ENCODE data around the gene SNX17. TPM values are rescaled to one million over a fixed set of nuclear protein-coding genes. Genes with fewer than 3 reads are reported as not detected.

SNX17 gene
- total RNA-seq, 1 experiment from 2014 or later = 229 TPM

GRCh38 chr2:27356382-27357181 is 13.8 kb upstream of the SNX17 start, which contains the start of gene GTF3C2:
TSS of gene GTF3C2 (minus strand) at chr2:27356764. CDS start at chr2:27343554, 13,210 bp downstream.
- DNase-seq (ENCODE audit: low read depth, low spot score) = peak; percentile 98
- in situ Hi-C loops (cut with HindIII; ENCODE audit: low pct_unique_long_range_greater_than_20kb, low sequenced_read_pairs) = no loop called here

DNA sequence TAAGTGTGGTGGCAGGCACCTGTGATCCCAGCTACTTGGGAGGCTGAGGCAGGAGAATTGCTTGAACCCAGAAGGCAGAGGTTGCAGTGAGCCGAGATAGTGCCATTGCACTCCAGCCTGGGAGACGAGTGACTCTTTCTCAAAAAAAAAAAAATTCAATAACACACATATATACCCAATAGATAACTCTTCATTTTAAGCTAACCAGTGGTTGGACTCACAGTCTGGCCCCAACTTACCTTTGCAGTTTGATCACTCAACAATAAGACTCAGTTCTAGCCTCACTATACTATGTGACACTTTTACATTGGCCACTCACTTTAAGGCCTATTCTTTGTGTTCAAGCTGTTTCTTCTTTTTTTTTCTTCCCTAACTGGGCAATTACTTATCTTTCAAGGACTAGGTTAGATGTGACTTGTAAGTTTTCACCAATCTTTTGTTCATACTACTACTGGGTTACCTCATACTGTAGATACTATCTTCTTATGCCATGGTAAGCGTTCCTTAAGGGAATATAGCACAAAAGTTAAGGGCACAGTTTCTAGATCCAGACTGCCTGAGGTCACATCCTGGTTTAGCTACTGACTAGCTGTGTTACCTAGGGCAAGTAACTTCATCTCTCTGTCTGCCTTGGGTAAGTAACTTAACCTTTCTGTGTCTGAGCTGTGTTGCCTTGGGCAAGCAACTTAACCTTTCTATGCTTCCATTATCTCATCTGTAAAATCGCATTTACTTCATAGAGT is 7.6 kb upstream of the SNX17 start:
- no peak for DNase-seq (ENCODE audit: low read depth, low spot score)
- in situ Hi-C loops (cut with HindIII; ENCODE audit: low pct_unique_long_range_greater_than_20kb, low sequenced_read_pairs) = no loop called here

DNA sequence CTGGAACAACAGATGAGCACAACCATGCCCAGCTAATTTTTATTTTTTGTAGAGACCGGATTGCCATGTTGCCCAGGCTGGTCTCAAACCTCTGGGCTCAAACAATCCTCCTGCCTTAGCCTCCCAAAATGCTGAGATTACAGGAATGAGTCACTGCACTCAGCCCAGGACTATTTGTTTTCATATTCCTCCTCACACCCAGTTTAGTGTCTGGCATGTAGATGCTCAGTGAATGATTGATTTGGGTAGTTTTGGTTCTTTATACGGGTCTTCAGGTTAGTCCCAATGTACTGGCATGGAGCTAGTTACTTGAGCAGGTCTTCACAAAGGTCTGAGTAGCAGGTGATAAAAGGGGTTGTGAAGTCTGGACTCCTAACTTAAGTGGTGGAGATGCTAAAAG is 6.5 kb upstream of the SNX17 start:
- in situ Hi-C loops (cut with HindIII; ENCODE audit: low pct_unique_long_range_greater_than_20kb, low sequenced_read_pairs) = no loop called here

DNA sequence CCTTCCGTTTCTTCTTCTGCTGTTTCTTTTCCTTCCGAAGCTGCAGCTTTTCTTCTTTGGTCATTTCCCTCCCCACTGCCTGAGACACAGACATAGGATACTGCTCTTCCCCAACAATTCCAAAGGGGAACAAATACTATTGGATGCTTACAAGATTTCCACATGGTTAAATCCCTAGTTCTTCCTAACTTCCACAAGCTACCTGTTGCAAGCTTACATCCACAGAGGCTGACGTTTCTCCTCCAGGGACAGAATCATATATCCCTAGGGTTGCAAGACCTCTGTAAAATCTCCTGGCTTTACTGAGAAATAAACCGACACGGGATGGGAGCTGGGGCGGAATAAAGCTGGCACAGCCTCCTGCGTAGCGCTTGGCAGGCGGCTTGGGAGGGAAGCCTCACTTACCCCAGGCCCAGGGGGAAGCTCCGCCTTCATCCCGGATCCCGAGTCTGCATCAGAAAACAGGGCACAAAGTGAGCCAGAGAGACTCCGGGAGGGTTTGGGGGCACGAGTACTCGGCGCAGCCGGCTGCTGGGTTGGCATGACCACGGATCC is 868 bp upstream of the SNX17 start:
- in situ Hi-C loops (cut with HindIII; ENCODE audit: low pct_unique_long_range_greater_than_20kb, low sequenced_read_pairs) = no loop called here
- peak; percentile 65 for DNase-seq (ENCODE audit: low read depth, low spot score)

More for the DNA sequence above, 6.5 kb upstream of the SNX17 start:
- DNase-seq (ENCODE audit: low read depth, low spot score) = no peak

DNA sequence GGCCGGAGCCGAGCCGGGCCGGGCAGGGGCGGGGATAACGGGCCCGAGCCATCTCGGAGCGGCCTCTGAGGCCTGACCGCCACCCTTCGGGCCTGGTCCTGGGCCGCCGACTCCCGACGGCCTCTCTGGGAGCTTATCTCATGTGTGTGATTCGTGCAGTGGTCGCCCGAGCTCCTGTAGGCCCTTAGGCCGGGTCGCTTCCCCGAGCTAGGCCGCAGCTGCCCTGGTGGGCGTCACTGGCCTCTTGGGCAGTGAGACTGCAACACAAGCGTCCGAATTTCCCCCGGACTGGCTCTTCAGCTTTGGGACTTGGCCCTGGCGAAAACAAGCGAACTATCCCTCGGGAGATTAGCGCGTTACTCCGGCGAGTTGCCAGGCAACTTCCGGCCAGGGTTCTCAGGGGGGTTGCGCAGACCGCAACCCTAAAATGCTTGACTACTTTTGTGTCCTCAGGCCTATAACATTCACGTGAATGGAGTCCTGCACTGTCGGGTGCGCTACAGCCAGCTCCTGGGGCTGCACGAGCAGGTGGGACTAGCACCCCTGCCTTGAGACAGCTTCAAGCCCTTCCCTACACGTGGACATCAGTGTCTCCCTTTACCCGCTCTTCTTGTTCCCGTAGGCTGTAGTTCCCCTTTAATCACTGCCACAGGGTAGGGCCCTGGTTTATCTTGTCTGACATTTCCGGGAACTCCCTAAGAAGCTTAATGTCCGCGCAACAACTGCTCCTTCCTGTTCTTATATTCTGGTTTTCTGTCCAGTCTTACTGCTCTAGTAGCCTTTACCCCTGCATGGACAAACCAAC is 602 bp downstream of the SNX17 start:
- DNase-seq (ENCODE audit: low read depth, low spot score) = peak; percentile 43
- in situ Hi-C loops (cut with HindIII; ENCODE audit: low pct_unique_long_range_greater_than_20kb, low sequenced_read_pairs) = no loop called here

GRCh38 chr2:27372937-27373336 is 2.5 kb downstream of the SNX17 start:
- in situ Hi-C loops (cut with HindIII; ENCODE audit: low pct_unique_long_range_greater_than_20kb, low sequenced_read_pairs) = no loop called here
- no peak for DNase-seq (ENCODE audit: low read depth, low spot score)

DNA sequence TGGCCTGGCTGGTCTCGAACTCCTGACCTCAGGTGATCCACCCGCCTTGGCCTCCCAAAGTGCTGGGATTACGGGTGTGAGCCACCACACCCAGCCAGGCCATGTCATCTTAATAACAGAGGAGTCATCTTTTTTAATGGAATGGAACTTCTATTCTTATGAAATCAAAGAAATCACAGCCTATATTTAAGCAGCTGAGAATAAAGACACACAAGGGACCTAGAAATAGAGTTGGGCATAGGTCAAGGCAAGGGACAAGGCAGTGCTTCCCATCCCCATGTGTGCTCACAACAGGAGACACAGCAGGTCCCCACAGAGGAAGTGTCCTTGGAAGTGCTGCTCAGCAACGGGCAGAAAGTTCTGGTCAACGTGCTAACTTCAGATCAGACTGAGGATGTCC is 3.2 kb downstream of the SNX17 start:
- in situ Hi-C loops (cut with HindIII; ENCODE audit: low pct_unique_long_range_greater_than_20kb, low sequenced_read_pairs) = no loop called here
- no peak for DNase-seq (ENCODE audit: low read depth, low spot score)

DNA sequence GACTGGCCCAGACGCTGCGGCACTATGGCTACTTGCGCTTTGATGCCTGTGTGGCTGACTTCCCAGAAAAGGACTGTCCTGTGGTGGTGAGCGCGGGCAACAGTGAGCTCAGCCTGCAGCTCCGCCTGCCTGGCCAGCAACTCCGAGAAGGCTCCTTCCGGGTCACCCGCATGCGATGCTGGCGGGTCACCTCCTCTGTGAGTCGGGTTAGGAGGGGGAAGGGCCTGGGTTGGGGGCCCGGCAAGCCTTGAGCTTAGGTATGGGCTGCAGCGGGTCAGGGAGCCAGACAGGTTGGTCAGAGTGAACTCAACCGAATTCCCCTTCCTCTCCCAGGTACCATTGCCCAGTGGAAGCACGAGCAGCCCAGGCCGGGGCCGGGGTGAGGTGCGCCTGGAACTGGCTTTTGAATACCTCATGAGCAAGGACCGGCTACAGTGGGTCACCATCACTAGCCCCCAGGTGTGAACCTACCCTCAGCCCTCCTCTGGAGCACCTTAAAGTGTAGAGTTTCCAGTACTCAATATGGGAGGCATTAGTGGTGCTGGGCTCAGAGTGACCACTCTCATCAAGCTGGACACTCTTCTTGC is 5.2 kb downstream of the SNX17 start:
- in situ Hi-C loops (cut with HindIII; ENCODE audit: low pct_unique_long_range_greater_than_20kb, low sequenced_read_pairs) = no loop called here
- DNase-seq (ENCODE audit: low read depth, low spot score) = no peak

- in situ Hi-C loops (cut with HindIII; ENCODE audit: low pct_unique_long_range_greater_than_20kb, low sequenced_read_pairs) = no loop called here
- no peak for DNase-seq (ENCODE audit: low read depth, low spot score)
Measured at GRCh38 chr2:27376151-27376865, 5.9 kb downstream of the SNX17 start.

DNA sequence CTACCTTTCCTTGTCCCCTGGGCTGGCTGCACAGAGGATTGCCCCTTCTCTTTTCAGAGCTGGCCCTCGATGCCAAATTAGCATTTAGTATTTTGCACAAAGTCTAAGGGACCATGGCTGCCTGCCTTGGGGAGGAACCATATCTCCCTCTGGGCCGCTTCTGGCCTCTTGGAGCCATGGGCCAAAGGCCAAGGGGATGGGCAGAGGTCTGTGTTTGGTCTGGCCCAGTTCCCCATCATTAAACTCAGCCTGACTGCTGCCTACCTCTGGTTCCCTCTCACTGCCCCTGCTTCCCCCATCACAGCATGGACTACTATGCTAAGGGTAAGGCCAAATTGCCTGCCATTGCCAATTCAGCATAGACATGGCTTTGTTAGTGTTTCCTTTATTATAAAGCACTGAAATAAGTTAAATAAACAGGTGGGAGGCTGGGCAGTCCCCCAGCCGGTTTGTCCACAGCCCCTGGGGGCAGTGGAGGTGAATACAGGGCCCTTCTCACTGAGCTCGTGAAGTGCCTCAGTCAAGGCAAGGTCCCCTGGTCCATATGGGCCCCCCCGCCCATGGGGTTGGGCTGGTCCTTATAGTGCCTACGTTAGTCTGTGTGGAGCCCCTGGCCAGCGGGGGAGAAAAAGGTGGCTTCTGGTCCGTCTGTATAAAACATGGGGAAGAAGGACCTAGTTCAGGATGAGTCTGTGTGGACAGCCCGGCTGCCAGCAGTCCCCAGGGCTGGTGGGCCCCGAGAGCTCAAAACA is 6.6 kb downstream of the SNX17 start:
- in situ Hi-C loops (cut with HindIII; ENCODE audit: low pct_unique_long_range_greater_than_20kb, low sequenced_read_pairs) = no loop called here
- DNase-seq (ENCODE audit: low read depth, low spot score) = no peak

- DNase-seq (ENCODE audit: low read depth, low spot score) = no peak
- in situ Hi-C loops (cut with HindIII; ENCODE audit: low pct_unique_long_range_greater_than_20kb, low sequenced_read_pairs) = no loop called here
Measured at GRCh38 chr2:27377618-27378095, 7.2 kb downstream of the SNX17 start.

- peak; percentile 51 for DNase-seq (ENCODE audit: low read depth, low spot score)
- in situ Hi-C loops (cut with HindIII; ENCODE audit: low pct_unique_long_range_greater_than_20kb, low sequenced_read_pairs) = no loop called here
Measured at GRCh38 chr2:27378096-27378808, 7.8 kb downstream of the SNX17 start.

DNA sequence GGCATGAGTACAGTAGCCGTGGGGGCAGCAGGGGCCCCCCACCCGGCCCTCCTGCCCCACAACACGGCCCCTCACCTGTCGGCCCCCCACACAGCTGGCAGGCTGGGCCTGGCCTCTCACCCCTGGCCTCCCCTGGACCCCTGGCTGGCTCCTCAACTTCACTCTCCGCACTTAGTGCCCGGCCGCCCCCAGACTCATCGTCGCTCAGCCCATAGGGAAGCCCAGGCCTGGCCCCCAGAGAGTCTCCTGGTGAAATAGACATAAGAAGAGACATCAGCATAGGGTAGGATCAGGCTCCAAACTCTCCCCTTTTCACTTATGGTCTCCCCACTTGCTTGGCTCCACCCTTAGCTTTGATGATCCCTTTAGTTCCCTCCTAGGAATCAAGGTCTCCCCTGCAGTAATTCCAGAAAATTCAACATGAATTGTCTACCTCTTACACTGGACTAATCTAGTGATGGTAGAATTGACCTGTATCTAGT is 8.4 kb downstream of the SNX17 start:
- no peak for DNase-seq (ENCODE audit: low read depth, low spot score)
- in situ Hi-C loops (cut with HindIII; ENCODE audit: low pct_unique_long_range_greater_than_20kb, low sequenced_read_pairs) = no loop called here

- no peak for DNase-seq (ENCODE audit: low read depth, low spot score)
- in situ Hi-C loops (cut with HindIII; ENCODE audit: low pct_unique_long_range_greater_than_20kb, low sequenced_read_pairs) = no loop called here
Measured at GRCh38 chr2:27379383-27379835, 9.0 kb downstream of the SNX17 start.

- no peak for DNase-seq (ENCODE audit: low read depth, low spot score)
- in situ Hi-C loops (cut with HindIII; ENCODE audit: low pct_unique_long_range_greater_than_20kb, low sequenced_read_pairs) = no loop called here
Measured at GRCh38 chr2:27379836-27380625, 9.6 kb downstream of the SNX17 start.
